Measurements from ENCODE around the gene IRF2. TPM values are rescaled to one million over a fixed set of nuclear protein-coding genes. Genes with fewer than 3 reads are reported as not detected.

Gene IRF2
- total RNA-seq, 2 experiments from 2014 or later, result 11.4 to 14.9 TPM

DNA sequence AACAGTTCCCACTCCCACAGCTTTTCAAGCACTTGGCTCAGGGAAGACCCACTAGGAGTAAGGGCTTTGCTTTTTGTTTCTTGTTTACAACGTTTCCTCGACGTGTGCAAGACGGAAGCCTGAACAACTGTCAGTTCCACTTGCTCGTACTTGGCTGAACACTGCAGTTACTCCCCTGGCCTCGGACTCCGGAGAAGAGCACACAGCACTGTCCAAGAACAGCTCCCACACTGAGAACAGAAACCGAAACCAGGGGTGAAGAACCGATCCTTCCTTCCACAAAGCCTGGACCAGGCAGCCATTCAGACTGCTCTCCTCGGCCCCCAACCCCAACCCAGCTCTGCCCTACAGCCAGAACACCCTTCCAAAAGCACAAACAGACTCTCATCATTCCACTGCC, 25.5 kb downstream of the IRF2 start:
- Mint-ChIP-seq H3K27me3 (no peaks in the 10 kb centered on the region), H3K9me3 (no peaks in the 10 kb centered on the region), H3K4me3 (peak overlapping the region; percentile 56), H3K4me1 (ENCODE audit: low read depth) (peaks cover 83% of the 10 kb centered on the region), H3K27ac (peak overlapping the region; percentile 85), H3K36me3 (ENCODE audit: low read depth) (peaks cover 65% of the 10 kb centered on the region)
- Histone ChIP-seq H3K27ac (ENCODE audit: low read depth in 1 of 2, low read length in 2 of 2) (peak overlapping the region; percentile 30 to 32), H3K9me3 (ENCODE audit: control insufficient read depth in 1 of 2, insufficient read depth in 1 of 2, low read length in 2 of 2) (no peaks in the 10 kb centered on the region), H3K27me3 (ENCODE audit: control insufficient read depth in 1 of 2, insufficient read depth in 2 of 2, low read length in 2 of 2) (no peaks in the 10 kb centered on the region), H3K4me1 (ENCODE audit: insufficient read depth, low read length) (peaks cover 67% of the 10 kb centered on the region), H3K36me3 (ENCODE audit: insufficient read depth, low read length) (peaks cover 24% of the 10 kb centered on the region), H3K4me3 (ENCODE audit: low read length) (peak overlapping the region; percentile 37)
- intact Hi-C loops (cut with DNase I, micrococcal nuclease), result no loop called here
- TF ChIP-seq, protein P1, sequence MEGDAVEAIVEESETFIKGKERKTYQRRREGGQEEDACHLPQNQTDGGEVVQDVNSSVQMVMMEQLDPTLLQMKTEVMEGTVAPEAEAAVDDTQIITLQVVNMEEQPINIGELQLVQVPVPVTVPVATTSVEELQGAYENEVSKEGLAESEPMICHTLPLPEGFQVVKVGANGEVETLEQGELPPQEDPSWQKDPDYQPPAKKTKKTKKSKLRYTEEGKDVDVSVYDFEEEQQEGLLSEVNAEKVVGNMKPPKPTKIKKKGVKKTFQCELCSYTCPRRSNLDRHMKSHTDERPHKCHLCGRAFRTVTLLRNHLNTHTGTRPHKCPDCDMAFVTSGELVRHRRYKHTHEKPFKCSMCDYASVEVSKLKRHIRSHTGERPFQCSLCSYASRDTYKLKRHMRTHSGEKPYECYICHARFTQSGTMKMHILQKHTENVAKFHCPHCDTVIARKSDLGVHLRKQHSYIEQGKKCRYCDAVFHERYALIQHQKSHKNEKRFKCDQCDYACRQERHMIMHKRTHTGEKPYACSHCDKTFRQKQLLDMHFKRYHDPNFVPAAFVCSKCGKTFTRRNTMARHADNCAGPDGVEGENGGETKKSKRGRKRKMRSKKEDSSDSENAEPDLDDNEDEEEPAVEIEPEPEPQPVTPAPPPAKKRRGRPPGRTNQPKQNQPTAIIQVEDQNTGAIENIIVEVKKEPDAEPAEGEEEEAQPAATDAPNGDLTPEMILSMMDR (IDR thresholded peaks at IDR 0.05), result no peak
- ChIA-PET CTCF (no interaction called here), POLR2A (interaction anchor here (2.6 kb wide), 1 partner anchor 26 kb away, joined by 12 read pairs; the partner anchor contains the start of gene IRF2)
- DNase-seq (peak in 4 of 14 experiments; percentile 12 to 48 (median 42)), ATAC-seq (ENCODE audit: poor library complexity) (no peak)

DNA sequence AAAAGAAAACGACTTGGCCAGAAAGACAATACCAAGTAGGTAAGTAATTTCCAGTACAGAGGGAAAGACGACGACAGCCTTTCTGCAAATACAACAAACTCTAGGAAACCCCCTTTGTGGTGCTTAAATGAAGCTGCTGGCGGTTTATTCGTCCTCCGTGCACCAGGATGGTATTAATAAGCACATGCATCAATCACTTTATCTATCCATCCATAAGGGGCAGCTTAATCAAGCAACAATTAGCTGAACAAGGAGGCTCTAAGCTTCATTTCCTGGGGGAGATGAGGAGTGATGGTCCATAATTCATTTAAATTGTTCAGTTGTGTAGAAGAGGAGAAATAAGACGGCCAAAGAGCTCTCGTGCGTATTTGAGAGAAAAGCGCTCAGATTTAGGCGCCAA, 26.2 kb downstream of the IRF2 start:
- DNase-seq, result no peak
- intact Hi-C loops (cut with DNase I, micrococcal nuclease), result no loop called here

DNA sequence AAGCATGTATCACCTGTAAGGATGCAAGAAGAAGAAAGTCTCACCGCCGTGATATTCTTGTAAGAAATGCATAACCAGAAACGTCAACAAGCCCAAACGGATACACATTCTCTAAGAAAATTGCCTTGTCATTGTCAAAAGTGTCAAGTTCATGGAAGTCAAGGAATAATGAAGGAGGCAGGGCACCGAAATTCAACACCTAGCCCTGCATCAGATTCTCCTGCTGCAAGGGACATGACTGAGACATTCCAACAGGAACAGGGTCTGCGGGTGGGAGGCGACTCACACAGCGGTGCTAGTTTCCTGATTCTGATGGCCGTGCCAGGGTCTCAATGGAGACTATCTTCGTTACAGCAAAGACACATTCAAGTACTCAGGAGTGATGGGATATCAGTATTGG, 26.7 kb downstream of the IRF2 start:
- DNase-seq (no peak), ATAC-seq (ENCODE audit: poor library complexity) (no peak)
- Histone ChIP-seq H3K4me1 (ENCODE audit: insufficient read depth, low read length) (peaks cover 64% of the 10 kb centered on the region), H3K36me3 (ENCODE audit: insufficient read depth, low read length) (peaks cover 25% of the 10 kb centered on the region), H3K27me3 (ENCODE audit: control insufficient read depth in 1 of 2, insufficient read depth in 2 of 2, low read length in 2 of 2) (no peaks in the 10 kb centered on the region), H3K27ac (ENCODE audit: low read depth in 1 of 2, low read length in 2 of 2) (no peak overlapping the region), H3K9me3 (ENCODE audit: control insufficient read depth in 1 of 2, insufficient read depth in 1 of 2, low read length in 2 of 2) (no peaks in the 10 kb centered on the region), H3K4me3 (ENCODE audit: low read length) (no peak overlapping the region)
- H3K27me3 Mint-ChIP-seq, result no peaks in the 10 kb centered on the region
- H3K27ac Mint-ChIP-seq, result peak overlapping the region; percentile 85
- ChIA-PET CTCF (no interaction called here), POLR2A (interaction anchor here (0.8 to 2.6 kb wide), 2 partner anchors 12 to 27 kb away, joined by 4 to 12 read pairs; partner anchors contain the start of gene IRF2)
- TF ChIP-seq, protein P1 (IDR thresholded peaks at IDR 0.05), result no peak
- no peaks in the 10 kb centered on the region for H3K9me3 Mint-ChIP-seq
- peaks cover 67% of the 10 kb centered on the region for H3K36me3 Mint-ChIP-seq (ENCODE audit: low read depth)
- intact Hi-C loops (cut with DNase I, micrococcal nuclease), result no loop called here
- peaks cover 88% of the 10 kb centered on the region for H3K4me1 Mint-ChIP-seq (ENCODE audit: low read depth)
- H3K4me3 Mint-ChIP-seq, result peak overlapping the region; percentile 56

More for the DNA sequence above, 26.2 kb downstream of the IRF2 start:
- Mint-ChIP-seq H3K27me3 (no peaks in the 10 kb centered on the region), H3K27ac (peak overlapping the region; percentile 85), H3K9me3 (no peaks in the 10 kb centered on the region), H3K4me3 (peak overlapping the region; percentile 56), H3K4me1 (ENCODE audit: low read depth) (peaks cover 83% of the 10 kb centered on the region), H3K36me3 (ENCODE audit: low read depth) (peaks cover 67% of the 10 kb centered on the region)
- TF ChIP-seq, protein P1 (IDR thresholded peaks at IDR 0.05), result no peak
- CTCF ChIA-PET, result no interaction called here
- Histone ChIP-seq H3K4me3 (ENCODE audit: low read length) (no peak overlapping the region), H3K4me1 (ENCODE audit: insufficient read depth, low read length) (peaks cover 62% of the 10 kb centered on the region), H3K27ac (ENCODE audit: low read depth in 1 of 2, low read length in 2 of 2) (no peak overlapping the region), H3K27me3 (ENCODE audit: control insufficient read depth in 1 of 2, insufficient read depth in 2 of 2, low read length in 2 of 2) (no peaks in the 10 kb centered on the region), H3K36me3 (ENCODE audit: insufficient read depth, low read length) (peaks cover 25% of the 10 kb centered on the region), H3K9me3 (ENCODE audit: control insufficient read depth in 1 of 2, insufficient read depth in 1 of 2, low read length in 2 of 2) (no peaks in the 10 kb centered on the region)
- POLR2A ChIA-PET, result interaction anchor here (2.6 kb wide), 1 partner anchor 27 kb away, joined by 12 read pairs; the partner anchor contains the start of gene IRF2
- no peak for ATAC-seq (ENCODE audit: poor library complexity)
